ENCODE measurements around the gene NLGN4Y.

GRCh38 chrY:14762903-14763302 lies 238.6 kb downstream of the NLGN4Y start:
- TF ChIP-seq POLR2A (IDR thresholded peaks at IDR 0.05; ENCODE audit: insufficient read depth in 1 of 2, low read depth in 2 of 2, low read length in 2 of 2), result no peak
- no peak for TF ChIP-seq ZFX (CRISPR knock-in tag; IDR thresholded peaks at IDR 0.05; ENCODE audit: low read depth)
- TF ChIP-seq TEAD2 (CRISPR knock-in tag; IDR thresholded peaks at IDR 0.05), result no peak
- no peak for TF ChIP-seq MZF1 (CRISPR knock-in tag; IDR thresholded peaks at IDR 0.05; ENCODE audit: borderline replicate concordance)
- no peak for TF ChIP-seq FOXJ3 (CRISPR knock-in tag; IDR thresholded peaks at IDR 0.05; ENCODE audit: borderline replicate concordance)
- TF ChIP-seq MTF2 (CRISPR knock-in tag; IDR thresholded peaks at IDR 0.05; ENCODE audit: borderline replicate concordance), result no peak
- no peak for TF ChIP-seq AFF4 (CRISPR knock-in tag; IDR thresholded peaks at IDR 0.05)
- no peak for TF ChIP-seq ZNF674 (CRISPR knock-in tag; IDR thresholded peaks at IDR 0.05; ENCODE audit: low read depth)
- TF ChIP-seq ZNF232 (CRISPR knock-in tag; IDR thresholded peaks at IDR 0.05; ENCODE audit: borderline replicate concordance), result no peak
- TF ChIP-seq SMC3 (IDR thresholded peaks at IDR 0.05; ENCODE audit: low read length), result no peak

Data from HepG2 (cell line).